ENCODE measurements around the gene GPHA2. TPM values are rescaled to one million over a fixed set of nuclear protein-coding genes. Genes with fewer than 3 reads are reported as not detected.

The GPHA2 gene
- total and polyA plus RNA-seq, 10 of the 15 experiments (the other 5 are each of a cell fraction or from before 2014, with no cell fraction given): not detected

- TF ChIP-seq, protein P1, sequence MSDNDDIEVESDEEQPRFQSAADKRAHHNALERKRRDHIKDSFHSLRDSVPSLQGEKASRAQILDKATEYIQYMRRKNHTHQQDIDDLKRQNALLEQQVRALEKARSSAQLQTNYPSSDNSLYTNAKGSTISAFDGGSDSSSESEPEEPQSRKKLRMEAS (IDR thresholded peaks at IDR 0.05; ENCODE audit: low read depth, low read length): peak; percentile 49; the same call in 1 of the 2 replicates
- peak; percentile 35 for TF ChIP-seq RUNX3 (IDR thresholded peaks at IDR 0.05; ENCODE audit: low read length)
- 0 out of 2 replicates have a peak, but pooled peaks have one; percentile 36 for TF ChIP-seq ZBTB33 (IDR thresholded peaks at IDR 0.05)
- no peak for TF ChIP-seq ZZZ3 (IDR thresholded peaks at IDR 0.05; ENCODE audit: control insufficient read depth, insufficient read length, low read depth)
- TF ChIP-seq, protein P2, sequence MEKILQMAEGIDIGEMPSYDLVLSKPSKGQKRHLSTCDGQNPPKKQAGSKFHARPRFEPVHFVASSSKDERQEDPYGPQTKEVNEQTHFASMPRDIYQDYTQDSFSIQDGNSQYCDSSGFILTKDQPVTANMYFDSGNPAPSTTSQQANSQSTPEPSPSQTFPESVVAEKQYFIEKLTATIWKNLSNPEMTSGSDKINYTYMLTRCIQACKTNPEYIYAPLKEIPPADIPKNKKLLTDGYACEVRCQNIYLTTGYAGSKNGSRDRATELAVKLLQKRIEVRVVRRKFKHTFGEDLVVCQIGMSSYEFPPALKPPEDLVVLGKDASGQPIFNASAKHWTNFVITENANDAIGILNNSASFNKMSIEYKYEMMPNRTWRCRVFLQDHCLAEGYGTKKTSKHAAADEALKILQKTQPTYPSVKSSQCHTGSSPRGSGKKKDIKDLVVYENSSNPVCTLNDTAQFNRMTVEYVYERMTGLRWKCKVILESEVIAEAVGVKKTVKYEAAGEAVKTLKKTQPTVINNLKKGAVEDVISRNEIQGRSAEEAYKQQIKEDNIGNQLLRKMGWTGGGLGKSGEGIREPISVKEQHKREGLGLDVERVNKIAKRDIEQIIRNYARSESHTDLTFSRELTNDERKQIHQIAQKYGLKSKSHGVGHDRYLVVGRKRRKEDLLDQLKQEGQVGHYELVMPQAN (conservative IDR thresholded peaks at IDR 0.05): peak; percentile 93
- TF ChIP-seq MEF2B (IDR thresholded peaks at IDR 0.05; ENCODE audit: partially characterized antibody, poor library complexity, severe bottlenecking): no peak
- TF ChIP-seq RBBP5 (conservative IDR thresholded peaks at IDR 0.05): no peak
- TF ChIP-seq IKZF2 (IDR thresholded peaks at IDR 0.05): no peak
- TF ChIP-seq SMAD5 (IDR thresholded peaks at IDR 0.05; ENCODE audit: low read depth): no peak
- TF ChIP-seq, protein P3, sequence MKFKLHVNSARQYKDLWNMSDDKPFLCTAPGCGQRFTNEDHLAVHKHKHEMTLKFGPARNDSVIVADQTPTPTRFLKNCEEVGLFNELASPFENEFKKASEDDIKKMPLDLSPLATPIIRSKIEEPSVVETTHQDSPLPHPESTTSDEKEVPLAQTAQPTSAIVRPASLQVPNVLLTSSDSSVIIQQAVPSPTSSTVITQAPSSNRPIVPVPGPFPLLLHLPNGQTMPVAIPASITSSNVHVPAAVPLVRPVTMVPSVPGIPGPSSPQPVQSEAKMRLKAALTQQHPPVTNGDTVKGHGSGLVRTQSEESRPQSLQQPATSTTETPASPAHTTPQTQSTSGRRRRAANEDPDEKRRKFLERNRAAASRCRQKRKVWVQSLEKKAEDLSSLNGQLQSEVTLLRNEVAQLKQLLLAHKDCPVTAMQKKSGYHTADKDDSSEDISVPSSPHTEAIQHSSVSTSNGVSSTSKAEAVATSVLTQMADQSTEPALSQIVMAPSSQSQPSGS (IDR thresholded peaks at IDR 0.05; ENCODE audit: low read length): peak; percentile 98
- peak; percentile 92 for TF ChIP-seq CREM (IDR thresholded peaks at IDR 0.05; ENCODE audit: low read depth)
- TF ChIP-seq, protein P4, sequence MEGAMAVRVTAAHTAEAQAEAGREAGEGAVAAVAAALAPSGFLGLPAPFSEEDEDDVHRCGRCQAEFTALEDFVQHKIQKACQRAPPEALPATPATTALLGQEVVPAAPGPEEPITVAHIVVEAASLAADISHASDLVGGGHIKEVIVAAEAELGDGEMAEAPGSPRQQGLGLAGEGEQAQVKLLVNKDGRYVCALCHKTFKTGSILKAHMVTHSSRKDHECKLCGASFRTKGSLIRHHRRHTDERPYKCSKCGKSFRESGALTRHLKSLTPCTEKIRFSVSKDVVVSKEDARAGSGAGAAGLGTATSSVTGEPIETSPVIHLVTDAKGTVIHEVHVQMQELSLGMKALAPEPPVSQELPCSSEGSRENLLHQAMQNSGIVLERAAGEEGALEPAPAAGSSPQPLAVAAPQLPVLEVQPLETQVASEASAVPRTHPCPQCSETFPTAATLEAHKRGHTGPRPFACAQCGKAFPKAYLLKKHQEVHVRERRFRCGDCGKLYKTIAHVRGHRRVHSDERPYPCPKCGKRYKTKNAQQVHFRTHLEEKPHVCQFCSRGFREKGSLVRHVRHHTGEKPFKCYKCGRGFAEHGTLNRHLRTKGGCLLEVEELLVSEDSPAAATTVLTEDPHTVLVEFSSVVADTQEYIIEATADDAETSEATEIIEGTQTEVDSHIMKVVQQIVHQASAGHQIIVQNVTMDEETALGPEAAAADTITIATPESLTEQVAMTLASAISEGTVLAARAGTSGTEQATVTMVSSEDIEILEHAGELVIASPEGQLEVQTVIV (IDR thresholded peaks at IDR 0.05; ENCODE audit: borderline replicate concordance, partially characterized antibody): no peak
- TF ChIP-seq NR2C2 (IDR thresholded peaks at IDR 0.05; ENCODE audit: borderline replicate concordance, control insufficient read depth, insufficient read length, low read depth): no peak
- TF ChIP-seq, protein P5, sequence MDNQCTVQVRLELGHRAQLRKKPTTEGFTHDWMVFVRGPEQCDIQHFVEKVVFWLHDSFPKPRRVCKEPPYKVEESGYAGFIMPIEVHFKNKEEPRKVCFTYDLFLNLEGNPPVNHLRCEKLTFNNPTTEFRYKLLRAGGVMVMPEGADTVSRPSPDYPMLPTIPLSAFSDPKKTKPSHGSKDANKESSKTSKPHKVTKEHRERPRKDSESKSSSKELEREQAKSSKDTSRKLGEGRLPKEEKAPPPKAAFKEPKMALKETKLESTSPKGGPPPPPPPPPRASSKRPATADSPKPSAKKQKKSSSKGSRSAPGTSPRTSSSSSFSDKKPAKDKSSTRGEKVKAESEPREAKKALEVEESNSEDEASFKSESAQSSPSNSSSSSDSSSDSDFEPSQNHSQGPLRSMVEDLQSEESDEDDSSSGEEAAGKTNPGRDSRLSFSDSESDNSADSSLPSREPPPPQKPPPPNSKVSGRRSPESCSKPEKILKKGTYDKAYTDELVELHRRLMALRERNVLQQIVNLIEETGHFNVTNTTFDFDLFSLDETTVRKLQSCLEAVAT (IDR thresholded peaks at IDR 0.05): peak; percentile 92
- TF ChIP-seq RCOR1 (conservative IDR thresholded peaks at IDR 0.05; ENCODE audit: low read depth, low read length): no peak
- TF ChIP-seq MTA2 (IDR thresholded peaks at IDR 0.05; ENCODE audit: low read depth): 0 out of 2 replicates have a peak, but pooled peaks have one; percentile 20
- no peak for TF ChIP-seq ZNF384 (IDR thresholded peaks at IDR 0.05; ENCODE audit: borderline replicate concordance, low read depth, low read length)
- TF ChIP-seq POLR2A (IDR thresholded peaks at IDR 0.05; ENCODE audit: low read depth, low read length): peak; percentile 65; the same call in 1 of the 2 replicates
These were observed 11.5 kb downstream of the GPHA2 start, which contains the start of gene PPP2R5B (continued) for GRCh38 chr11:64923944-64924909.

All from GM12878 (cell line).